ENCODE data around the gene TSLP. TPM values are rescaled to one million over a fixed set of nuclear protein-coding genes. Genes with fewer than 3 reads are reported as not detected.

The TSLP gene
- total RNA-seq (2022; extraction: Qiagen RNA extraction; ENCODE audit: low read depth): not detected in 5 replicates

GRCh38 chr5:111071413-111071812 lies at the start of gene TSLP:
Gene TSLP, plus strand, starts transcription at chr5:111071713. Its CDS starts 178 bp downstream, at chr5:111071891.

GRCh38 chr5:111092062-111092853 lies 20.7 kb downstream of the TSLP start, which contains the start of gene WDR36:
Gene WDR36, plus strand, starts transcription at chr5:111092348. Its CDS starts 109 bp downstream, at chr5:111092457.

Other genes with a start within 250 kb of the TSLP start
- gene WDR36, start 20.6 kb downstream of the TSLP start, total RNA-seq (2022; extraction: Qiagen RNA extraction; ENCODE audit: low read depth): 11.3 to 18.0 TPM (median 15.9 TPM) in 5 replicates
- gene CAMK4, start 152.7 kb downstream of the TSLP start, total RNA-seq (2022; extraction: Qiagen RNA extraction; ENCODE audit: low read depth): 0.01 to 0.05 TPM in 2 of 5 replicates, not detected in the others